ENCODE results near the gene FCRL4. TPM values are rescaled to one million over a fixed set of nuclear protein-coding genes. Genes with fewer than 3 reads are reported as not detected.

The FCRL4 gene
- total and polyA plus RNA-seq, 10 of the 15 experiments (the other 5 are each of a cell fraction or from before 2014, with no cell fraction given): 0.09 to 0.44 (median 0.26) TPM; not detected in 1

DNA sequence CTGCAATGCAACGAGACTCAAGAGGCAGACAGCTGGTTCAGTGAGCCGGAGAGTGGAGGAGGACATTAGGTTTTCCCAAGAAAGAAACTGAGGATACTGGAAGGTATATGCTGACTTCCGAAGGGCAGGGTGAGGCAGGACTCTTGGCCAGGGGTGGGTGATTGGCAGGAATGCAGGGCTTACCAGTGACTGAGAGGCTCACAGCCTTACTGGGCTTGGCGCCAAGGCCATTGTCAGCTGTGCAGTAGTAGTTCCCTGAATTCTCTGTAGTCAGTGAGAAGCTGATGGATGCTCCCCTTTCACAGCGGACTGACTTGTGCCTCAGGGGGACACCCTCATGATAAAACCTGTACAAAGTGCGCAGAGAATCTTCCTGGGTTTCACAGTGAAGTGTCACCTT, 55.2 kb downstream of the FCRL4 start:
- no peak overlapping the region for H3K27ac ChIP-seq (ENCODE audit: control insufficient read depth, insufficient read depth)
- H3K9ac ChIP-seq (ENCODE audit: control insufficient read depth, insufficient read depth, low read length): no peak overlapping the region
- no peak overlapping the region for H2AFZ ChIP-seq (ENCODE audit: control insufficient read depth, low read depth, low read length)
- POLR2A ChIA-PET: no interaction called here
- H3K4me1 ChIP-seq (ENCODE audit: control insufficient read depth, insufficient read depth, low read length): peaks cover 6% of the 10 kb centered on the region; the same call in 1 of the 2 replicates
- SMC1A ChIA-PET (ENCODE audit: uncharacterized antibody, unreplicated experiment): interaction anchor here (0.9 to 1.5 kb wide), 2 partner anchors 37 to 48 kb away, joined by 3 to 4 read pairs; no protein-coding TSS in a partner anchor
- H4K20me1 ChIP-seq (ENCODE audit: control insufficient read depth, insufficient read depth): no peaks in the 10 kb centered on the region
- 0 out of 4 replicates have a peak, but pooled peaks cover 0 to 3% of the 10 kb centered on the region in 2 experiments for H3K27me3 ChIP-seq (replicated peaks in 1 of 2; ENCODE audit: control insufficient read depth in 2 of 2, insufficient read depth in 2 of 2, low read length in 1 of 2)
- in situ Hi-C loops (cut with MboI) (no loop called here), intact Hi-C loops (cut with micrococcal nuclease; ENCODE audit: unreplicated experiment) (no loop called here)
- CTCF ChIA-PET: interaction anchor here (1.2 to 2.2 kb wide), 4 partner anchors 9 to 38 kb away, joined by 4 to 10 read pairs (median 6); partner anchors contain the start of gene FCRL5
- no peak overlapping the region for H3K4me3 ChIP-seq
- no peak for FAIRE-seq
- H3K9me3 ChIP-seq (replicated peaks; ENCODE audit: control insufficient read depth, insufficient read depth, low read length): no peaks in the 10 kb centered on the region
- no peaks in the 10 kb centered on the region for H3K79me2 ChIP-seq (ENCODE audit: control insufficient read depth, insufficient read depth, low read length)
- 71% methylated on average over 6 of the region's 6 CpGs for WGBS (ENCODE audit: insufficient coverage, insufficient replicate concordance, low lambda C conversion rate, missing lambda C conversion rate)
- no peak for DNase-seq (ENCODE audit: low read depth, low spot score)
- no peak for ATAC-seq
- BruUV-seq (replicated peaks): no TSS peak
- no peaks in the 10 kb centered on the region; a peak in 1 of 4 replicates for H3K36me3 ChIP-seq (ENCODE audit: control insufficient read depth in 2 of 2, insufficient read depth in 2 of 2, low read length in 1 of 2)
- RAD21 ChIA-PET (ENCODE audit: unreplicated experiment): no interaction called here
- no peak overlapping the region for H3K4me2 ChIP-seq (ENCODE audit: control insufficient read depth, insufficient read depth)
- TF ChIP-seq CHD1 (IDR thresholded peaks at IDR 0.05; ENCODE audit: low read depth, low read length) (no peak), ZNF274 (IDR thresholded peaks at IDR 0.05; ENCODE audit: insufficient read depth, insufficient read length) (no peak), ZSCAN29 (IDR thresholded peaks at IDR 0.05) (no peak), SMARCA5 (IDR thresholded peaks at IDR 0.05) (no peak), CBX3 (IDR thresholded peaks at IDR 0.05; ENCODE audit: borderline replicate concordance, low read depth) (no peak), MXI1 (IDR thresholded peaks at IDR 0.05; ENCODE audit: low read depth, low read length) (no peak), CEBPB (IDR thresholded peaks at IDR 0.05; ENCODE audit: borderline replicate concordance in 1 of 2, low read depth in 2 of 2, low read length in 2 of 2) (no peak), BCL11A (IDR thresholded peaks at IDR 0.05; ENCODE audit: low read depth, low read length) (no peak), TBL1XR1 (IDR thresholded peaks at IDR 0.05; ENCODE audit: low read depth, low read length) (no peak), TARDBP (IDR thresholded peaks at IDR 0.05; ENCODE audit: borderline replicate concordance) (no peak), STAT3 (IDR thresholded peaks at IDR 0.05; ENCODE audit: low read depth, low read length) (no peak), SUPT20H (IDR thresholded peaks at IDR 0.05; ENCODE audit: borderline replicate concordance, control insufficient read depth, low read depth, low read length) (no peak), YY1 (IDR thresholded peaks at IDR 0.05; ENCODE audit: low read depth, low read length) (no peak)
- TF ChIP-seq, protein P1, sequence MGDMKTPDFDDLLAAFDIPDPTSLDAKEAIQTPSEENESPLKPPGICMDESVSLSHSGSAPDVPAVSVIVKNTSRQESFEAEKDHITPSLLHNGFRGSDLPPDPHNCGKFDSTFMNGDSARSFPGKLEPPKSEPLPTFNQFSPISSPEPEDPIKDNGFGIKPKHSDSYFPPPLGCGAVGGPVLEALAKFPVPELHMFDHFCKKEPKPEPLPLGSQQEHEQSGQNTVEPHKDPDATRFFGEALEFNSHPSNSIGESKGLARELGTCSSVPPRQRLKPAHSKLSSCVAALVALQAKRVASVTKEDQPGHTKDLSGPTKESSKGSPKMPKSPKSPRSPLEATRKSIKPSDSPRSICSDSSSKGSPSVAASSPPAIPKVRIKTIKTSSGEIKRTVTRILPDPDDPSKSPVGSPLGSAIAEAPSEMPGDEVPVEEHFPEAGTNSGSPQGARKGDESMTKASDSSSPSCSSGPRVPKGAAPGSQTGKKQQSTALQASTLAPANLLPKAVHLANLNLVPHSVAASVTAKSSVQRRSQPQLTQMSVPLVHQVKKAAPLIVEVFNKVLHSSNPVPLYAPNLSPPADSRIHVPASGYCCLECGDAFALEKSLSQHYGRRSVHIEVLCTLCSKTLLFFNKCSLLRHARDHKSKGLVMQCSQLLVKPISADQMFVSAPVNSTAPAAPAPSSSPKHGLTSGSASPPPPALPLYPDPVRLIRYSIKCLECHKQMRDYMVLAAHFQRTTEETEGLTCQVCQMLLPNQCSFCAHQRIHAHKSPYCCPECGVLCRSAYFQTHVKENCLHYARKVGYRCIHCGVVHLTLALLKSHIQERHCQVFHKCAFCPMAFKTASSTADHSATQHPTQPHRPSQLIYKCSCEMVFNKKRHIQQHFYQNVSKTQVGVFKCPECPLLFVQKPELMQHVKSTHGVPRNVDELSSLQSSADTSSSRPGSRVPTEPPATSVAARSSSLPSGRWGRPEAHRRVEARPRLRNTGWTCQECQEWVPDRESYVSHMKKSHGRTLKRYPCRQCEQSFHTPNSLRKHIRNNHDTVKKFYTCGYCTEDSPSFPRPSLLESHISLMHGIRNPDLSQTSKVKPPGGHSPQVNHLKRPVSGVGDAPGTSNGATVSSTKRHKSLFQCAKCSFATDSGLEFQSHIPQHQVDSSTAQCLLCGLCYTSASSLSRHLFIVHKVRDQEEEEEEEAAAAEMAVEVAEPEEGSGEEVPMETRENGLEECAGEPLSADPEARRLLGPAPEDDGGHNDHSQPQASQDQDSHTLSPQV (IDR thresholded peaks at IDR 0.05): no peak
- TF ChIP-seq, protein P2, sequence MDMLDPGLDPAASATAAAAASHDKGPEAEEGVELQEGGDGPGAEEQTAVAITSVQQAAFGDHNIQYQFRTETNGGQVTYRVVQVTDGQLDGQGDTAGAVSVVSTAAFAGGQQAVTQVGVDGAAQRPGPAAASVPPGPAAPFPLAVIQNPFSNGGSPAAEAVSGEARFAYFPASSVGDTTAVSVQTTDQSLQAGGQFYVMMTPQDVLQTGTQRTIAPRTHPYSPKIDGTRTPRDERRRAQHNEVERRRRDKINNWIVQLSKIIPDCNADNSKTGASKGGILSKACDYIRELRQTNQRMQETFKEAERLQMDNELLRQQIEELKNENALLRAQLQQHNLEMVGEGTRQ (IDR thresholded peaks at IDR 0.05; ENCODE audit: borderline replicate concordance, low read depth, low read length): no peak
- TF ChIP-seq, protein P3, sequence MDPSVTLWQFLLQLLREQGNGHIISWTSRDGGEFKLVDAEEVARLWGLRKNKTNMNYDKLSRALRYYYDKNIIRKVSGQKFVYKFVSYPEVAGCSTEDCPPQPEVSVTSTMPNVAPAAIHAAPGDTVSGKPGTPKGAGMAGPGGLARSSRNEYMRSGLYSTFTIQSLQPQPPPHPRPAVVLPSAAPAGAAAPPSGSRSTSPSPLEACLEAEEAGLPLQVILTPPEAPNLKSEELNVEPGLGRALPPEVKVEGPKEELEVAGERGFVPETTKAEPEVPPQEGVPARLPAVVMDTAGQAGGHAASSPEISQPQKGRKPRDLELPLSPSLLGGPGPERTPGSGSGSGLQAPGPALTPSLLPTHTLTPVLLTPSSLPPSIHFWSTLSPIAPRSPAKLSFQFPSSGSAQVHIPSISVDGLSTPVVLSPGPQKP (IDR thresholded peaks at IDR 0.05; ENCODE audit: low read depth, low read length): no peak
- TF ChIP-seq, protein P4, sequence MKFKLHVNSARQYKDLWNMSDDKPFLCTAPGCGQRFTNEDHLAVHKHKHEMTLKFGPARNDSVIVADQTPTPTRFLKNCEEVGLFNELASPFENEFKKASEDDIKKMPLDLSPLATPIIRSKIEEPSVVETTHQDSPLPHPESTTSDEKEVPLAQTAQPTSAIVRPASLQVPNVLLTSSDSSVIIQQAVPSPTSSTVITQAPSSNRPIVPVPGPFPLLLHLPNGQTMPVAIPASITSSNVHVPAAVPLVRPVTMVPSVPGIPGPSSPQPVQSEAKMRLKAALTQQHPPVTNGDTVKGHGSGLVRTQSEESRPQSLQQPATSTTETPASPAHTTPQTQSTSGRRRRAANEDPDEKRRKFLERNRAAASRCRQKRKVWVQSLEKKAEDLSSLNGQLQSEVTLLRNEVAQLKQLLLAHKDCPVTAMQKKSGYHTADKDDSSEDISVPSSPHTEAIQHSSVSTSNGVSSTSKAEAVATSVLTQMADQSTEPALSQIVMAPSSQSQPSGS (IDR thresholded peaks at IDR 0.05; ENCODE audit: low read length): no peak
